GM11168 (cell line): ENCODE measurements around the gene GRIK3.

Experiments used
- in situ Hi-C: fragments of 300-500 bp; cut with MboI; formaldehyde crosslinking; loops from one replicate; pipeline ENCODE4 v1.12.0; 2022; ENCODE audit warnings: low sequenced_read_pairs; ENCODE audit not compliant: unreplicated experiment

Gene GRIK3

GRCh38 chr1:36843027-36843426 lies 191.3 kb downstream of the GRIK3 start:
- in situ Hi-C loops: no loop called here

- in situ Hi-C loops: no loop called here
Observed at GRCh38 chr1:36842448-36842847, 191.9 kb downstream of the GRIK3 start.

- in situ Hi-C loops: no loop called here
Observed at GRCh38 chr1:36839485-36839884, 194.8 kb downstream of the GRIK3 start.

- in situ Hi-C loops: no loop called here
Observed at GRCh38 chr1:36838888-36839287, 195.4 kb downstream of the GRIK3 start.

GRCh38 chr1:36836916-36837315 lies 197.4 kb downstream of the GRIK3 start:
- in situ Hi-C loops: no loop called here

GRCh38 chr1:36836196-36836883 lies 198.0 kb downstream of the GRIK3 start:
- in situ Hi-C loops: no loop called here

GRCh38 chr1:36835696-36836095 lies 198.6 kb downstream of the GRIK3 start:
- in situ Hi-C loops: no loop called here

GRCh38 chr1:36835017-36835695 lies 199.2 kb downstream of the GRIK3 start:
- in situ Hi-C loops: no loop called here

- in situ Hi-C loops: no loop called here
Observed at GRCh38 chr1:36834586-36834985, 199.7 kb downstream of the GRIK3 start.

GRCh38 chr1:36831186-36831810 lies 203.0 kb downstream of the GRIK3 start:
- in situ Hi-C loops: no loop called here

DNA sequence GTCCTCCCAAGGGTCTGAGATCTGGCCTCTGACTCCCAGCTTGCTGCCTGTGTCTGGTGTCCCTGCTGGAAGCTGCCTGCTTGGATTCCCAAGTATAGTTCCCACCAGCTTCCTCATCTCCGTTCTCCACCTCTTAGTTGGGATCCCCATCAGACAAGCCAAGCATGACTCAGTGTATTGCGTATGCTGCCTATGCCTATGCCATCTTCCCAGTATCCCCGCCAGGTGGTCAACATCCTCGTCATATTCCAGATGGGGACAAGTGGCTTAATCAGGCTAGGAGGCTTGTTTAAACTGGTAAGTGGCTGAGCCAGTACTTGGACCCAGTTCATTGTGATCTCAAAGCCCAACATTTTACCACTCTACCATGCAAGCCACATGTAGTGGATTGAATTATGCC lies 204.4 kb downstream of the GRIK3 start:
- in situ Hi-C loops: no loop called here

GRCh38 chr1:36829066-36829465 lies 205.2 kb downstream of the GRIK3 start:
- in situ Hi-C loops: no loop called here

DNA sequence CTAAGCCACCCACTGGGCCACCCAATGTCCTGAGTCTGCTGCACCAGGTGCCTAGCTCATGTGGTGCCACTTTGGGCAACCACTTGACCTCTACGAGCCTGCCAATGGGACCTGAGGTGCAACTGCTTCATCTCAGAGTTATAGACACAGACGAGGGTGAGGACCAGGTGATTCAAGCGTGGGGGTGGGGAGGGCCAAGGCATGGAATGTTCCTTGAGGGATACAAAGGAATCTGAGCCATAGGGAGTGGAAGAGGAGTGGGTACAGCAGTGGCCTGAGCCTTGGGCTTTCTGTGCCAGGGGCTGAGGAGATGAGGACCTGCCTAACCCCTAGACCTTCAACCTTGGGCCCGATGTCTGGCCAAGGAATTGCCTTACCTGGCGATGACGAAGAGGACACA lies 209.1 kb downstream of the GRIK3 start:
- in situ Hi-C loops: no loop called here

- in situ Hi-C loops: no loop called here
Observed at GRCh38 chr1:36824390-36824861, 209.9 kb downstream of the GRIK3 start.

DNA sequence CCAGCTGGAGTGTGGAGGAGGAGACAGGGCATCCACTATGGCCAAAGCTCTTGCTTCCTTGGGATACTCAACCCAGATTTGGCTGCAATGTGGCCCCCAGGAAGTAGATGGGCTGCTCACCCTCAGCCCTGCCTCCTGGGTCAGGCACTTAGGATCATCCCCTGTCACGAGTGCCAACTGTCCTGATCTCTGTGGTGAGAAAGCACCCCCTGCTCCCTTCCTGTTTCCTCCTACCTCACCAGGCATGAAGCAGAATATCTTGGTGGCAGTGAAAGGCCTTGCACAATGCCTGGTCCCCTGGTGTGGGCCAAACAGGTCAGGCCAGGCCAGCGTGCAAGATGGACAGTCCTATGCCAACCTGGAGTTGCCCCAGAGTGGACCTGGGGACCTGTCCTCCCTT lies 211.7 kb downstream of the GRIK3 start:
- in situ Hi-C loops: no loop called here

DNA sequence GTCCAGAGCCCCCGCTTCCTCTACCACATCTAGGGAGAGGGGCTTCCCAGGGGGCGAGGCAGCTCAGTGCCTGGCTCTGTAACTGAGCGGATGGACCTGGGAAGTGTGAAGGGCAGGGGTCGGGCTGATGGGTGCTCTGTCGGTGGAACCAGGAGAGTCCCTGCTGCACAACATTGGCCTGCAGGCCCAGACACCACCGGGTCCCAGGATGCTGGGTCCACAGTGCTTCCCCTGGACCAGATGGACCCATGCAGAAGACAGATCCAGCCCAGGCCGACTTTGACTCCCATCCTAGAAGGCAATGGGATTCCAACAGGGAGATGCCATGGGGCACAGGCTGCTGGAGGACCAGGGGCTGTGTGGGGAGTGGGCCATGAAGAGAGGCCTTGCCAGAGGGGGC lies 212.9 kb downstream of the GRIK3 start:
- in situ Hi-C loops: no loop called here

DNA sequence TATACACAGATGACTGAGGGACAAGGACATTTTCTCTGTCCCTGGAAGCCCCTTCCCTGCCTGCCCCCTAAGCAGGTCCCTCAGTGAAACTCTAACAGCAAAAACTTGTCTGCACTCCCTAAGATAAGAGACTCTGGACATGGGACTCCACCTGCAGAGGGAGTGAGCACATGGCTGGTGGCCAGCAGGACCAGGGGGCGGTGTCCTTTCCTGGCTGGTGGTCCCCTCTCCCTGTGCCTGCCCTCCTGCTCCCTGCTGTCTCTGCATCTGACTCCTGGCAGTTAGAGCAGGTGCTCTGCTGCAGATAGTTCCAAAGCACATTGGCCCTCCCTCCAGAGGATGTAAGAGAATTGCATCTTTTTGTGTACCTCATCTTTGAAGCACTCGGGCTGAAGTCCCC lies 215.5 kb downstream of the GRIK3 start:
- in situ Hi-C loops: no loop called here

GRCh38 chr1:36816348-36816747 lies 218.0 kb downstream of the GRIK3 start:
- in situ Hi-C loops: no loop called here

GRCh38 chr1:36814774-36815173 lies 219.5 kb downstream of the GRIK3 start:
- in situ Hi-C loops: no loop called here

DNA sequence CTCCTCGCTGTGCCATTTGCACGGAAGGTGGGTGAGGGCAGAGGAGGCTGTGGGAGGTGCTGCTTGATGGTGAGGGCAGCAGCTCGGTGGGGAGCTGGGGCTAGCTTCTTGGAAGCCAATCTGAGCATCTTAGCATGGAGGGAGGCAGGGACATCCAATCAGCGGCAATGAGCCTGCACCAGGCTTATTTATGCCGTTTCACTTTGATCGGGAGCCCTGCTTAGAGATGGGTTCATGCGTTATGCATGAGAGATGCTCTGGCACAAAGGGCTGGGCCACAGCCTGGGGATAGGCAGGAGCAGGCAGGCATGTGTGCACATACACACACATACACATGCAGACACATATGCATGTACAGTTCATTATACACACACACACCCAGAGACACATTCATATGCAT lies 220.2 kb downstream of the GRIK3 start:
- in situ Hi-C loops: no loop called here

DNA sequence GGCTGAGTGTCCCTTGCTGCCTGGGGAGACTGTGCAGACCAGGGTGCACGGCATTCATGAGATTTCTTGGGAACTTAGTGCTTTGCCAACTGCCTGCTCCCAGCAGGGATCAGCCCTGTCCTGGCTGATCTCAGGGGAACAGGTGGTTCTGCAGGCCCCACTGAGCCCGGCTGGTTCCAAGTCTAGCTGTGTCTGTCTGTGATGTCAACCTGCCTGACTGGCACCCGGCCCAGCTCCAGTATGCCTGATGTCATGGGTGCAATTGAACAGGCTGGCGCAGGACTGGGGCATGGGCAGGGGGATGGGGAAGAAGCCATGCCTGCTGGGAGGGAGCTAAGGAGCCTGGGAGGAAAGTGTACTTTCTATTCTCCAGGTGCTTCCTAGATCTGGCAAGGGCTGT lies 227.1 kb downstream of the GRIK3 start:
- in situ Hi-C loops: no loop called here
